GM19193 (cell line): ENCODE results near the gene C11orf58.

Source experiments
- POLR2A ChIP-seq: IDR thresholded peaks from 4 replicates; pipeline ENCODE4 v1.6.1; 2011; ENCODE audit not compliant: insufficient read depth, insufficient read length; ENCODE audit errors: extremely low read depth

C11orf58 gene

DNA sequence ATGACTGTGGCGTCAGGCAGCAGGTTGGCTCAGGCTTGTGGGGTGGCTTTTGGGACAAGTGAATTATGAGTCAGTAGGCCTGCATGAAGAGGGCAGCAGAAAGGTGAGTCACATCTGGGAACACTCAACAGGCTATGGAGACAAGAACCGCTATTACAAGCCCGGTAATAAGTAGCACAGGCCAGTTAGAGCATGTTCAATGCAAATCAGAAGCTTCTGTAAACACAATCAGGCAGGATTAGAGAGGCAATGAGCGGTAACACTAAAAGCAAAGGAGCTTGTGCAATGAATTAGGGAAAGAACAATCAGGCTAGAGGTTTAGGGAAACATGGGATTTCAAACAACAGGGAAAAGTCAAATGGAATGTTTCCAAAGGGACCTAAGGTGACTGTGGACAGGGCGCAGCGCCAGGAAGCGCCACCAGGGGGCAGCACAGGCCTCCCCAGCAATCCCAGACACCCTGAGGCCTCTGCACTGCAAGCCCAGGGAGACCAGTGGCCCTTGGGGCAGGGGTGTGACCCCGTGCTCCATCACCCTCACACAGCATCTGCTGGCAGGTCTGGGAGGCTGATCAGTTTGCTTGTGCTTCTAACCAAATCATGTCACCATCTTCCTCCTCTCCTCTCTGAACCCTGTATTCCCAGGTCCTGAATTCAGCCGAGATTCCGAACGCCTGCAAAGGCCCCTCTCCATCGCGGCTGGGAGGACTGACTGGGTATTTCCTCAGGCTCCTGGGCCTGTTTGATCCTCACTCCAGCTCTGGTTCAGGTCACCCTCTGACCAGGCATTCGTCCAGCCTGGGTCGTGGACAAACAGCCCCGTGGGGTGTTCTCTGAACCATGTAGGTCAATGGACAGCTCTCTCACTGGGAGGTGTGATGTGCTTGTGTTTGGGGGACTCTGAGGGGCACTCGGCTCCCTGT is 50.0 kb downstream of the C11orf58 start:
- TF ChIP-seq POLR2A = no peak

- no peak for TF ChIP-seq POLR2A
Measured at GRCh38 chr11:16789063-16789420, 50.6 kb downstream of the C11orf58 start.

DNA sequence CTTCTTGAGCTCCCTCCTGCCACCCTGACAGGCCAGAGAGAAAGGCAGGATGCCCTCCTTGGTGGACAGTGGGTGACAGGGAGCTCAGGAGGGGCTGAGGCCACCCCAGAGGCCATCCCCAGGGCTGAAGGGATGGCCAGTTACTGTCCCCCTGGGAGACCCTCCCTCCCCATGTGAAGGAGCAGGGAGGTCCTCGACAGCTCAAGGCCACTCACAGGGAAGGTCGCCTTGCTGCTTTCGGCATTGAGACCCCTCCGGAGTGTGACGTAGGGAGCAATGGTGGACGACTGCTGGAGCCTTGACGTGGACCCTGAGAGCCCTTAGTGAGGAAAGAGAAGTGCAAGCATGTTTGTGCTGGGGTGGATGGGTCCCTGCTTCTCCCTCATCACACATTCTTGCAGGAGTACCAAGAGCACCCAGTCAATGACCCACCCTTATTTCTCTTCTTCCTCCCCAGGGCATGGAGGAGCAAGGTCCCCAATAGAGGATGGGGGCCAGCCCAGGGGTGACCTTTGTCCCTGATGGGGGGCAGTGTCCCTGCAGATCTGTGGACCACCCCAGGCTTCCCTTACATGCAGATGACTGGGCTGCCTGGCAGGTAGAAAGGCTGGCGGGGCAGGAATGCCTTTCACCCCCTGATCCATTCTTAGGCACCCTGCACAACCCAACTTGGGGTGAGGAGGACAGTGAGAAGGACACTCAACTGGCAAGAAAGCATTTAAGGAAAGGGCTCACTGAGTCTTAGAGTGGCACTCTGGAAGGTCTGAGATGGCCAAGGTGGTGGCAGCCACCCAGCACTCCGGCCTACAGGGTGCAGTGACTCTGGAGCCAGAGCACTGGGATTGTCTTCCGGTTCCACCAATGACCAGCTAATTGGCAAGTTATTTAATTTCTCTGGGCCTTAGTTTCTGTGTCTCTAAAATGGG is 51.4 kb downstream of the C11orf58 start:
- no peak for TF ChIP-seq POLR2A

GRCh38 chr11:16790486-16791190 is 52.2 kb downstream of the C11orf58 start:
- no peak for TF ChIP-seq POLR2A

- TF ChIP-seq POLR2A = no peak
Measured at GRCh38 chr11:16791191-16791961, 52.9 kb downstream of the C11orf58 start.

DNA sequence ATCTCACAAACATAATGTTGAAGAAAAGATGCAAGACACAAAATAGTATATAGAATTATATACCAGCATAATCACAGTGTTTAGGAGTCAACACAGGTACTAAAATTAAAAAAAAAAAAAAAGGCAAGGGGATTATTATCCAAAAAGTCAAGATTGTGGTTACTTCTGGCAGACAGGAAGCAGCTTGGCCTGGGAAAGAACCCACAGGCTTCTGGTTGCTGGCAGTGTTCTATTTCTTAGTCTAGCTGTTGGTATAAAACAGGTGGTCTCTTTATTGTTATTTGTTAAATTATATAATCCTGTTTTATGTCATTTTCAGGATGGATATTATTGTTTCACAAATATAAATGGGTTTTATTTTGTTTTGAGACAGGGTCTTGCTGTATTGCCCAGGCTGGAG is 54.0 kb downstream of the C11orf58 start:
- TF ChIP-seq POLR2A = no peak

GRCh38 chr11:16793009-16793408 is 54.6 kb downstream of the C11orf58 start:
- no peak for TF ChIP-seq POLR2A

DNA sequence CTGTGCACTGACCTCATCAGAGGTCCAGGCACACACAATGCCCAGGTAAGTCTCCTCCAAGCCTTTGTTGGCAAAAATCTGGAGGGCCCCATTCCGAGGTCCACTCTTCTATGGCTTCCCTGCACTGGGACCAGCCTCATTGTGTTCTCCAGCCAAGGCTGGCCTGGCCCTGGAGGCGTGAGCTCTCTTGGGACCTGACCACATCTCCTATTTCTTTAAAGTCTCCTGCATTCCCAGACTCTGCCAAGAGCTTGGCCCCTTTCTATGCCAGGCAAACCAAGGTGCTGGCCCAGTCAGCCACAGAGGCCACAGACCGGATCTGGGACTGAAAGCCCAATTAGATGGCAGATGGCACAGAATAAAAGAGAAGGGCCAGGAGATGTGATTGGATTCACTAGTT is 55.1 kb downstream of the C11orf58 start:
- TF ChIP-seq POLR2A = no peak

- no peak for TF ChIP-seq POLR2A
Measured at GRCh38 chr11:16794047-16794818, 55.8 kb downstream of the C11orf58 start.

DNA sequence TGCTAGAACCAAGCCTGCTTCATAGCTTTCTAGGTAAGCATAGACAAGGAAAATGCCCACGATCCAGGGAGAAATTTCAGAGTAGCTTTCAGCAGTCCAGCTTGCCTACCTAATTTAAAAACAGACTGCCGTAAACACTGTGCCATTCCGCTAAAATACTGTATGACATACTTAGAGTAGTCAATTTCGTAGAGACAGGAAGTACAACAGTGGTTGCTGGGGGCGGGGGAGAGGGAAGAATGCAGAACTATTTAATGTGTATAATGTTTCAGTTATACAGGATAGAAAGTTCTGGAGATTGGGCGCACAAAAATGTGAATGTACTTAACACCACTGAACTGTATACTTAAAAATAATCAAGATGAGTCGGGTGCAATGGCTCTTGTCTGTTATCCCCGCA is 56.7 kb downstream of the C11orf58 start:
- no peak for TF ChIP-seq POLR2A

DNA sequence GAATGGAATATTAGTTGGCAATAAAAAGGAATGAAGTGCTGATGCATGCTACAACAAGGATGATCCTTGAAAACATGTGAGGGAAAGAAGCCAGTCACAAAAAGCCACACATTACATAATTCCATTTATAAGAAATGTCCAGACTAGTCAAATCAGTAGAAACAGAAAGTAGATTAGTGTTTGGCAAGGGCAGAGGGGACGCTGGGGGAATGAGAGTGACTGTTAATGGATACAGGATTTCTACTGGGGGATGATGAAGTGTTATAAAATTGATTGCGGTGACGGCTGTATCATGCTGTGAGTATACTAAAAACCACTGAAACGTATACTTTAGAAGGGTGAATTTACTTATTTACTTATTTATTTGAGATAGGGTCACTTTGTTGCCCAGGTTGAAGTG is 57.9 kb downstream of the C11orf58 start:
- no peak for TF ChIP-seq POLR2A

- TF ChIP-seq POLR2A = no peak
Measured at GRCh38 chr11:16797776-16798175, 59.3 kb downstream of the C11orf58 start.

- no peak for TF ChIP-seq POLR2A
Measured at GRCh38 chr11:16799221-16799620, 60.8 kb downstream of the C11orf58 start.

DNA sequence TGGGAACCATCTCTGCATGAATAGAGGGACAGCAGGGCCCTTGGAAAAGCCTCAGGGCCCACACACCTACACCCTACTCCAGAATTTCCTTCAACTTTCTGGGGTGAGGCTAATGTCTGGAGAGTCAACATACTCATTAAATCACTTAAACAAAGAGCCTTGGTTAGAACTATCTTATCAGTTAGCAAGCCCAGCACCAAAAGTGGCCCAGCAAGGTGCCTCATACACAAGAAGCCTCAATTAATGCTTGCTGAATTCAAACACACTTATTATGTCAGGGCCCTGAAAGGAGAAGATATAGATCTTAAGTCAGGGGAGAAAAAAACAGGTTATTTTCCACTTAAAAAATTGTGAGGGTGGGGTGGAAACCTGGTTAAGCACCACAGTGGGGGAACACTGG is 61.4 kb downstream of the C11orf58 start:
- TF ChIP-seq POLR2A = no peak

DNA sequence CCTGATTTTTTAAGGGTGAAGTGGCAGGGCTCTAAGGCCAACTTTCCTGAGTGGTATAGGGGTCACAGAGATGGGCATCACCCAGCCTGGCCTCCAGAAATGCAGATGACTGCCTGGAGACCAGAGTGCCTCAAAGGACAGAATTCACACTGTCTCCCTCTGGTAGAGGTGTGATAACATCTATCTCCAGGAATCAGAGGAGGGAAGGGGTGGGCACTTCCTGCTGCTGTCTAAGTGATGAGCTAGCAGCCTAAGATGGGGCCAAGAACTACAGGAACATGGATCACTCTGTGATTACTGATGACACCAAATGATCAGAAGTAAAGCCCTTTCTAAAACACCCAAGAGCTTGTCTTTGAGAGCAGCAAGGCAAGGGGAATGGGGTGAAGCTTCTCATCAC is 61.9 kb downstream of the C11orf58 start:
- no peak for TF ChIP-seq POLR2A
